Testis (tissue), 3 donors: ENCODE results near the gene PSG11. TPM values are rescaled to one million over a fixed set of nuclear protein-coding genes. Genes with fewer than 3 reads are reported as not detected.
"Not testable (repeated sequence)": the region's sequence is repeated elsewhere in the genome, so short reads cannot be mapped to it uniquely, and the experiment has no call there.

Experiments used
- DNase-seq: peaks from one replicate; pipeline ENCODE4 v3.0.0-alpha.2; 2019
- H3K27ac ChIP-seq, 2 donors: fragments of 200-600 bp; sonication (generic); one replicate each; pipeline ENCODE4 v1.5.1; 2019
- H3K27me3 ChIP-seq: fragments of 200-600 bp; sonication (generic); one replicate; pipeline ENCODE4 v1.5.1; 2019
- H3K36me3 ChIP-seq: fragments of 200-600 bp; sonication (generic); one replicate; pipeline ENCODE4 v1.5.1; 2017; ENCODE audit warnings: low read depth; ENCODE audit errors: missing control alignments
- H3K4me1 ChIP-seq: fragments of 200-600 bp; sonication (generic); one replicate; pipeline ENCODE4 v1.5.1; 2019
- H3K4me3 ChIP-seq, 2 donors: fragments of 200-600 bp; sonication (generic); one replicate each; pipeline ENCODE4 v1.5.1; 2017 to 2019
- H3K9me3 ChIP-seq: fragments of 200-600 bp; sonication (generic); one replicate; pipeline ENCODE4 v1.5.1; 2017
- POLR2A ChIP-seq: fragments of 450-650 bp; IDR thresholded peaks from one replicate; pipeline ENCODE4 v1.6.1; 2017; ENCODE audit warnings: antibody characterized with exemption, mild to moderate bottlenecking, moderate library complexity
- WGBS, 2 donors: methylation state at CpG; one replicate each; pipeline ENCODE4 v1.1.5; 2018; 5-methylcytosine and 5-hydroxymethylcytosine counted together
- intact Hi-C: fragments of 100-400 bp; cut with DNase I; formaldehyde crosslinking; loops from one replicate; pipeline ENCODE4 v1.15.1; 2023; ENCODE audit warnings: low total_unique reads
- polyA plus RNA-seq: library from polyadenylated mRNA; stranded (reverse); fragments of 350-450 nt; fragmentation: Illumina TruSeq; extraction: RNeasy Lipid Tissue Mini Kit (QIAGEN cat#74804); gene quantifications from one replicate; pipeline ENCODE4 v1.2.3, GENCODE V29; 2014; ENCODE audit warnings: low read depth, low replicate concordance; ENCODE audit not compliant: insufficient read depth
- total RNA-seq, 2 donors: library from RNA; depleted of rRNA; stranded (reverse); fragments of >200 nt; gene quantifications; one replicate each; pipeline ENCODE4 v1.2.3, GENCODE V29; 2016
- TF ChIP-seq, protein P1 (sequence below), 3 experiments: fragments of 450-650 bp in 2 of 3; fragments of 200-600 bp in 1 of 3; sonication (generic) in 1 of 3; IDR thresholded peaks; one replicate each; pipeline ENCODE4 v1.5.1; 2016 to 2019; ENCODE audit warnings: antibody characterized with exemption in 3 of 3, mild to moderate bottlenecking in 2 of 3, moderate library complexity in 1 of 3

Gene PSG11
- total and polyA plus RNA-seq, 3 donors from 2014 or later: not detected

DNA sequence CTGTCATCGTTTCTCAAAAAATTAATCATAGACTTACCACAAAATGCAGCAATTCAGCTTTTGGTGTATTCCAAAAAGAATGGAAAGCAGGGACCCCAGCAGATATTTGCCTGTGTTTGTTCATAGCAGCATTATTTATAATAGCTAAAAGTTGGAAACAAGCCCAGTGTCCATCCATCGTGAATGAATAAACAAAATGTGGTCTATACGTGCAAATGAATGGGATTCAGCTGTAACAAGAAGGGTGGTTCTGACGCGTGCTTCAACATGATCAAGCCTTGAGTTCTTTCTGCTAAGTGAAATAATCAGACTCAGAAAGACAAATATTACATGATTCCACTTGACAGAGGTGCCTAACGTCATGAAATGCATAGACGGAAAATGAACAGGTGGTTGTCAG is 36.4 kb downstream of the PSG11 start:
- intact Hi-C loops: no loop called here
- H3K4me1 ChIP-seq: no peaks in the 10 kb centered on the region
- no peaks in the 10 kb centered on the region for H3K9me3 ChIP-seq
- no peak overlapping the region for H3K4me3 ChIP-seq
- H3K27ac ChIP-seq: no peak overlapping the region
- WGBS, 2 donors: 58 to 85% methylated on average over 7 of the region's 7 CpGs
- H3K36me3 ChIP-seq: no peaks in the 10 kb centered on the region
- DNase-seq: no peak
- no peak for TF ChIP-seq POLR2A
- TF ChIP-seq, protein P1, sequence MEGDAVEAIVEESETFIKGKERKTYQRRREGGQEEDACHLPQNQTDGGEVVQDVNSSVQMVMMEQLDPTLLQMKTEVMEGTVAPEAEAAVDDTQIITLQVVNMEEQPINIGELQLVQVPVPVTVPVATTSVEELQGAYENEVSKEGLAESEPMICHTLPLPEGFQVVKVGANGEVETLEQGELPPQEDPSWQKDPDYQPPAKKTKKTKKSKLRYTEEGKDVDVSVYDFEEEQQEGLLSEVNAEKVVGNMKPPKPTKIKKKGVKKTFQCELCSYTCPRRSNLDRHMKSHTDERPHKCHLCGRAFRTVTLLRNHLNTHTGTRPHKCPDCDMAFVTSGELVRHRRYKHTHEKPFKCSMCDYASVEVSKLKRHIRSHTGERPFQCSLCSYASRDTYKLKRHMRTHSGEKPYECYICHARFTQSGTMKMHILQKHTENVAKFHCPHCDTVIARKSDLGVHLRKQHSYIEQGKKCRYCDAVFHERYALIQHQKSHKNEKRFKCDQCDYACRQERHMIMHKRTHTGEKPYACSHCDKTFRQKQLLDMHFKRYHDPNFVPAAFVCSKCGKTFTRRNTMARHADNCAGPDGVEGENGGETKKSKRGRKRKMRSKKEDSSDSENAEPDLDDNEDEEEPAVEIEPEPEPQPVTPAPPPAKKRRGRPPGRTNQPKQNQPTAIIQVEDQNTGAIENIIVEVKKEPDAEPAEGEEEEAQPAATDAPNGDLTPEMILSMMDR (IDR thresholded peaks at IDR 0.05): no peak
- no peaks in the 10 kb centered on the region for H3K27me3 ChIP-seq

DNA sequence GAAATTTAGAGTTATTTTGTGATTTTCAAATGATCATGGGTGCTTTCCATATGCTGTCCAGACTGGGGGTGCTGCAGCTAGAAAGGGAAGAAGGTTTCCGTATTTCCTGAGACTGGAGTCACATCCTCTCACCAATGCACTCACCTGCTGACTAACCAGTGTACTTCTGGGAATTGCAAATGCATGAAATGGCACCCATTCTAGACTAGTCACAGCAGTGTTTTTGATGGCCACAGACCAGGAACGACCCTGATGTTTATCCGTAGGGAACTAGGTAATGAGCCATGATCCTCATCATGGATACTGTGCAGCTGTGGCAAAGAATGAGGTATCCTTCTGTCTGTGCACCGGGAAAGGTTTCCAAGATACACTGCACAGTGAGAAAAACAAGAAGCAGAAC is 37.1 kb downstream of the PSG11 start:
- H3K36me3 ChIP-seq, H3K4me3 ChIP-seq, H3K9me3 ChIP-seq, H3K27ac ChIP-seq, DNase-seq, intact Hi-C loops, H3K4me1 ChIP-seq, H3K27me3 ChIP-seq: not testable (repeated sequence)
- WGBS, 2 donors: 73 to 92% methylated on average over 4 of the region's 4 CpGs

DNA sequence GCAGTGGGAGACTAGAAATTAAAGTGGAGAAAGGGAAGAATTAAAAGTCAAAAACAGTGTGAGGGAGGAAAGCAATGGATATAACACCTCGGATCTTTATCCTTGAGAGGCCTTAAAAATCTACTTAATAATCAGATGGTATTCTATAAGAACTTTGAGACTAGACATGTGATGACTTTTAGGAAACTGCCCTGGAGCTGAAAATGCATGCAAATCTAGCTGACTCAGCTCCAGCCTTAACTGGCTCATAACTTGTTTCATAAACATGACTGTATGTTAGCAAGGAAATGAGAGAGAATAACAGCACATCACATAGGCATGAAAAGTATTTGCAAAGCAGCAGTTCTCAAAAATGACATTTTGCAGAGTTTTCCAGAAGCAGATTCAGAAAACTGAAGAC is 38.1 kb downstream of the PSG11 start:
- DNase-seq, intact Hi-C loops: not testable (repeated sequence)

DNA sequence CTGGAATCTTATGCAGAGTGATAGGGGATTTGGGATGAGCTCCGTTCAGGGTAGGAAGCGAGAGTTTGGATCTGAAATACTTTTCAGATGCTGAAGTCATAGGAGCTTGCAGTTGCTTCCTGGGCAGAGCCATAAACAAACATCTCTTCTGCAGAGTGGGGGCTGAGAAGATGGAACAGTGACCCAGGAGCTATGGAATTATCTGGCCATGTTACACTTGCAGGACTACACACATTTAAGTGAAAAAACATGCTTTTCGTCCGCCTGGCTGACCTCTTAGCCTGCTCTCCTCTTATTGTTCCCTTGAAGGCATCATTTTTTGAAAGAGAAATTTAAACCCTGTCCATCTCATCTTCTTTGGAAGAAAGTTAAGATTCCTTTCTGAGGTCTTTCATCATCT is 40.7 kb downstream of the PSG11 start:
- no peak for DNase-seq
- TF ChIP-seq, protein P1 (IDR thresholded peaks at IDR 0.05): no peak
- no peak for TF ChIP-seq POLR2A
- Histone ChIP-seq H3K4me3 (no peak overlapping the region), H3K9me3 (no peaks in the 10 kb centered on the region), H3K27me3 (no peaks in the 10 kb centered on the region), H3K27ac (no peak overlapping the region), H3K36me3 (no peaks in the 10 kb centered on the region), H3K4me1 (no peaks in the 10 kb centered on the region)
- 58 to 70% methylated on average over 4 of the region's 4 CpGs for WGBS, 2 donors
- intact Hi-C loops: no loop called here

More for the DNA sequence above, 38.1 kb downstream of the PSG11 start:
- H3K9me3 ChIP-seq, H3K36me3 ChIP-seq, H3K4me1 ChIP-seq, H3K27me3 ChIP-seq, H3K27ac ChIP-seq, H3K4me3 ChIP-seq: not testable (repeated sequence)
- WGBS, 2 donors: 69 to 76% methylated on average over 1 of the region's 1 CpG

DNA sequence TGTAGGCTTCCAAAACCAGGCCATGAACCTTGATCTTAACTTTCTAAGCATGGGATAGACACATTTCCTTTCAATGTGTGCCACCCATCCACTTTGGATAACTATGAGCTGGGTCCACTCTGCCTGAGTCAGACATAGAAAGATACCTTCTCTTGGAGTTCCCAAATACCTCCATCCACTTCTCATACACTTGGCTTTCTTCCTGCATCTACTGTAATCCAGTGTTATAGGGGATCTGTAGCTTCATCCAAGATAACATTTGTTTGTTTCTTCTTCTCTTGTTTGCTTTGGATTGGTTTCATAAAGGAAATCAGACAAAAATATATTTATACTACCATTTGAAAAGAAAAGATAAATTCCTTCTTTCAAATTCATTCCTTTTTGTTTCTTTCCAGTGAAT is 44.2 kb downstream of the PSG11 start:
- H3K27me3 ChIP-seq, H3K9me3 ChIP-seq, H3K36me3 ChIP-seq, H3K4me1 ChIP-seq, intact Hi-C loops, DNase-seq, H3K27ac ChIP-seq, H3K4me3 ChIP-seq: not testable (repeated sequence)

DNA sequence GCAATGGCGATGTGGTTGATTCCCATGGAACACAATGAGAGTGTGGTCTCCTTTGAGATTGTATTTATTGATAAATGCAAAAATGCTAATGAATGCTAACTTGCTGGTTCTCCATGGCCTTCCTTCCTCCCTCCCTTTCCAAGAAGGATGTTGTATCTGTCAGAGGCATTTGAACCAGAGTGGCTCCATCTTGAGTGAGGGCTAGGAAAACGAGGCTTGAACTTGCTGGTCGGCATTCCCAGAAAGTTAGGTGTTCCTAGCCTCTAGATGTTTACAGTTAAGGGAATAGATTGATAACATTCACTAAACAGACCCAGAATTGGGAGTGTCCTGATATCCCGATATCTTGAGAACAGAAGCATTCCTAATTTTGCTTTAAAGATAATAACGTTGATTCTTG is 54.8 kb downstream of the PSG11 start:
- H3K36me3 ChIP-seq, intact Hi-C loops, H3K27ac ChIP-seq, H3K27me3 ChIP-seq, DNase-seq, H3K9me3 ChIP-seq, H3K4me3 ChIP-seq, H3K4me1 ChIP-seq: not testable (repeated sequence)
- WGBS, 2 donors: 75 to 84% methylated on average over 5 of the region's 5 CpGs

DNA sequence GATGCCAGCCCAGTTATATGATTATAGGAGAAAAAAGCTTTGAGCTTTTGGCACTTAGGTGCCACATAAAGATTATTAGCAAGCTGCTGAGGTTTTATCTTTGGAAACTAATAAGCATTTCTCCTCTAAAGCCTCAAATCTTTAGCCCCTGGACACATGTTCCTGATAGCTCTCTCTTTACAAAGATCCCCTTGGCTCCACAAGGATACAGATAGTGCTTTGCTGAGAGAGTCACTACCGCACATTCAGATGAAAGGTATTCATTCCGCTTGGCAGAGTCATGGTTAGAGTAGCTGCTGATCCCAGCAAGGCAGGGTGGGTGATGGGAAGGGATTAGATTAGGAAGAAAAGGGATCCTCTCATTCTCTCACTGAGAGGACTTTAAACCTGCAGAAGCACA is 61.1 kb downstream of the PSG11 start:
- Histone ChIP-seq H3K9me3 (no peaks in the 10 kb centered on the region), H3K27me3 (no peaks in the 10 kb centered on the region), H3K36me3 (no peaks in the 10 kb centered on the region), H3K27ac (no peak overlapping the region), H3K4me1 (no peaks in the 10 kb centered on the region), H3K4me3 (no peak overlapping the region)
- no peak for DNase-seq
- WGBS, 2 donors: 78 to 91% methylated on average over 2 of the region's 2 CpGs
- no peak for TF ChIP-seq POLR2A
- TF ChIP-seq, protein P1 (IDR thresholded peaks at IDR 0.05): no peak
- intact Hi-C loops: no loop called here
